ENCODE results near the gene CACYBP. TPM values are rescaled to one million over a fixed set of nuclear protein-coding genes. Genes with fewer than 3 reads are reported as not detected.

The CACYBP gene
- total and polyA plus RNA-seq, 10 donors: 32.3 to 128 (median 63.1) TPM

DNA sequence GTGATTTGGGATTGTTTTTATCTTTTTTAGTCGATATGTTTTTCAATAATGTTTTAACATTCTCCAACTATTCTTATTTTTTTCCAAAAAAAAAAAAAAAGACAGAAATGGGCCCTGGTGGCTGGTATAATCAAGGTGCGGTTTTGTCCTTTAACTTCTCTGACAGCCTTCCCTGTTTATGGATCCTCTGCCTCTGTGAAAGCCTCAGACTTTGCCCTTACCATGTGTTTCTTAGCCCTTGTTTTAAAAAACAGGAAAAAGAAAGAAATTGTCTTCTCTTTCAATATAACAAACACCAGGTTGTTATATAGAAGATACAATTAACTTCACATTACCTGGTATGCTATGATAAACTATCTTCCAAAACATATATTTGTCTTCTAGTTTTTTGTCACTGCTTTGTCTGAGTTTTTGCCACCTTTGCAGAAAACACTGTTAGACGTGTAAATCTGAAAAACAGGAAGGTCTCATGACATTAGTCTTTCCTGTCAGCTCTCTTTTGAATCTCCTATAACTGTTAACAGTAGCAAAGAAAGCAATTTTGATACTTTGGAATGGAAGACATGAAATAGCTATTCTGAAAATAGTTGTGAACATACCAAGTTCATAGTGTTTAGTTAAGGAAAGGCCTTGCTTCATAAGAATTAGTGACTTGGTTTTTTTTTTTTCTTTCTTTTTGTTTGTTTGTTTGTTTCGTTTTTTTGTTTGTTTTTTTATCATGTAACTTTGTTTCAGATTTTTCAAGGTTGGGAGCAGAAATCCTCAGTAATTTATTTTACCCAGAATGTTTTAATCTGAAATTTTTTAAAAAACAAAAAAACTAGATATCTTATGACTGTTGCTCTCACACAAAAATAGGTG, 31.7 kb upstream of the CACYBP start:
- Histone ChIP-seq H3K4me1 (peaks cover 35 to 100% (median 86%) of the 10 kb centered on the region in 6 donors), H3K36me3 (peaks cover 0 to 5% (median 0%) of the 10 kb centered on the region in 6 donors), H3K27ac (peak overlapping the region; percentile 54 to 91 (median 84)), H3K9me3 (no peaks in the 10 kb centered on the region), H3K27me3 (replicated peaks in 1 of 7) (no peaks in the 10 kb centered on the region), H3K4me3 (peak overlapping the region in 1 of 8 donors; percentile 40)
- intact Hi-C loops (cut with DNase I; ENCODE audit: low total_unique reads): no loop called here
- no peak for DNase-seq
- WGBS, 5 donors: 41 to 53% (median 52%) methylated on average over 4 of the region's 4 CpGs
- TF ChIP-seq, protein P1, sequence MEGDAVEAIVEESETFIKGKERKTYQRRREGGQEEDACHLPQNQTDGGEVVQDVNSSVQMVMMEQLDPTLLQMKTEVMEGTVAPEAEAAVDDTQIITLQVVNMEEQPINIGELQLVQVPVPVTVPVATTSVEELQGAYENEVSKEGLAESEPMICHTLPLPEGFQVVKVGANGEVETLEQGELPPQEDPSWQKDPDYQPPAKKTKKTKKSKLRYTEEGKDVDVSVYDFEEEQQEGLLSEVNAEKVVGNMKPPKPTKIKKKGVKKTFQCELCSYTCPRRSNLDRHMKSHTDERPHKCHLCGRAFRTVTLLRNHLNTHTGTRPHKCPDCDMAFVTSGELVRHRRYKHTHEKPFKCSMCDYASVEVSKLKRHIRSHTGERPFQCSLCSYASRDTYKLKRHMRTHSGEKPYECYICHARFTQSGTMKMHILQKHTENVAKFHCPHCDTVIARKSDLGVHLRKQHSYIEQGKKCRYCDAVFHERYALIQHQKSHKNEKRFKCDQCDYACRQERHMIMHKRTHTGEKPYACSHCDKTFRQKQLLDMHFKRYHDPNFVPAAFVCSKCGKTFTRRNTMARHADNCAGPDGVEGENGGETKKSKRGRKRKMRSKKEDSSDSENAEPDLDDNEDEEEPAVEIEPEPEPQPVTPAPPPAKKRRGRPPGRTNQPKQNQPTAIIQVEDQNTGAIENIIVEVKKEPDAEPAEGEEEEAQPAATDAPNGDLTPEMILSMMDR (IDR thresholded peaks at IDR 0.05 in 8 of 11, conservative IDR thresholded peaks at IDR 0.05 in 3 of 11): no peak
- TF ChIP-seq POLR2AphosphoS5 (IDR thresholded peaks at IDR 0.05): no peak
- TF ChIP-seq POLR2A (IDR thresholded peaks at IDR 0.05): no peak

DNA sequence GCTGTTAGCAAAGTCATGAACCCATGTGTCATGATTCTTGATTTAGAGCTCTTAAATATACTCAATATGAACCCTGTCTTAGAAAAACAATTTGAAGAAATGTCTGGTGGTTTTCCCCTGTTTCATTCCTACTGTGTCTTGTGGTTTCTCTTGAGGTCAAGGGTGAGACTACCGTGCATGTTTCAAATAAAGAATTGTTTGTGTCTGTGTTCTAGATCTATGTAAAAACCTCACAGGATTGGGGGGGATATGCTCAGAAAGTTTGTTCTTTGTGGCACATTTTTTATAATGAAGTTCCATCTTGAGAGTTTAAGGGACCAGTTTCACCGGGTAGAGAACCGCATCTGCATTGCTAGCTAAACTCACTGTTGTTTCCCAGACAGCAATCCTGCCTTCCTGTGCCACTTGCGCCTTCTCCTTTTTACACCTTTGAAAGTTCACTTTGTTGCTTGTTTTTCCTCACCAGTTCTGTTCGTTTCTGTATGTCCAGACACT, 30.9 kb upstream of the CACYBP start:
- TF ChIP-seq, protein P1 (IDR thresholded peaks at IDR 0.05 in 8 of 11, conservative IDR thresholded peaks at IDR 0.05 in 3 of 11): no peak
- TF ChIP-seq POLR2A (IDR thresholded peaks at IDR 0.05) (no peak), POLR2AphosphoS5 (IDR thresholded peaks at IDR 0.05) (no peak)
- Histone ChIP-seq H3K9me3 (no peaks in the 10 kb centered on the region), H3K36me3 (peaks cover 0 to 9% (median 0%) of the 10 kb centered on the region in 6 donors), H3K4me1 (peaks cover 32 to 98% (median 79%) of the 10 kb centered on the region in 6 donors), H3K27ac (peak overlapping the region; percentile 54 to 91 (median 84)), H3K4me3 (peak overlapping the region in 1 of 8 donors; percentile 40), H3K27me3 (replicated peaks in 1 of 7) (no peaks in the 10 kb centered on the region)
- 25 to 45% (median 28%) methylated on average over 5 of the region's 5 CpGs for WGBS, 5 donors
- no peak for DNase-seq
- intact Hi-C loops (cut with DNase I; ENCODE audit: low total_unique reads): no loop called here

DNA sequence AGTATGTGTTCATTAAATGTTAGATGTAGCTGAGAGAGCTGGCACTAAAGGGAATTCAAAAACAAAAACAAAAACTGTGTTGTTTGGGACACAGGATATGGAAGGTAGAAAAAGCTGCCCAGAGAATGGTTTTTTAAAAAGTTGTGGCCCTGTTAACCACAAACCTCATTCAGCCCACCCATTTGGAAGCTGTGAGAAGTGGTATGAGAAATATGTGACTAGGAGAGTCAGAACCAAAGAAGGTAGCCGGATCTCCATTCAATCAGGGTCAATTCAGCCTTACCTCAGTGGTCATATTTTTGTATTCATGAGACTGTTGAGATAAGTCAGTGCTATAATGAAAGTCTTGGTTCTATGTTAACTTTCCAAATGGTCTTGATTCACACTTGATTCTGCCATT, 29.8 kb upstream of the CACYBP start:
- WGBS, 5 donors: 69 to 80% (median 76%) methylated on average over 1 of the region's 1 CpG
- intact Hi-C loops (cut with DNase I; ENCODE audit: low total_unique reads): no loop called here

More for the DNA sequence above, 29.8 kb upstream of the CACYBP start:
- peaks cover 25 to 86% (median 68%) of the 10 kb centered on the region in 6 donors for H3K4me1 ChIP-seq
- H3K36me3 ChIP-seq: peaks cover 0 to 21% (median 4%) of the 10 kb centered on the region in 6 donors
- no peaks in the 10 kb centered on the region for H3K9me3 ChIP-seq
- no peak for DNase-seq
- no peak for TF ChIP-seq POLR2AphosphoS5 (IDR thresholded peaks at IDR 0.05)
- TF ChIP-seq, protein P1 (IDR thresholded peaks at IDR 0.05 in 8 of 11, conservative IDR thresholded peaks at IDR 0.05 in 3 of 11): no peak
- no peak for TF ChIP-seq POLR2A (IDR thresholded peaks at IDR 0.05)
- H3K27me3 ChIP-seq (replicated peaks in 1 of 7): no peaks in the 10 kb centered on the region
- peak overlapping the region in 7 of 8 donors; percentile 71 to 91 (median 85) for H3K27ac ChIP-seq
- H3K4me3 ChIP-seq: no peak overlapping the region

Measured in spleen (tissue), 11 donors.